ENCODE measurements around the gene COQ4. TPM values are rescaled to one million over a fixed set of nuclear protein-coding genes. Genes with fewer than 3 reads are reported as not detected.
A peak's percentile ranks its signal among the peaks of the same experiment; 100 is the strongest.

Gene COQ4
- total RNA-seq, 1 donor from 2014 or later, result 17.2 TPM

- H3K27ac ChIP-seq (ENCODE audit: low read depth, low read length), result no peak overlapping the region
- H3K9ac ChIP-seq (ENCODE audit: low read depth in 1 of 3, low read length in 3 of 3), result no peak overlapping the region
- H3K36me3 ChIP-seq (ENCODE audit: control insufficient read depth in 3 of 3, insufficient read depth in 3 of 3, low read length in 3 of 3), result peaks cover 15 to 20% (median 18%) of the 10 kb centered on the region in 3 donors
Observed at GRCh38 chr9:128358861-128359260, 36.2 kb downstream of the COQ4 start.

GRCh38 chr9:128360826-128361225, 38.2 kb downstream of the COQ4 start:
- Histone ChIP-seq H3K9ac (ENCODE audit: low read depth in 1 of 3, low read length in 3 of 3) (no peak overlapping the region), H3K4me3 (ENCODE audit: low read length in 3 of 3) (no peak overlapping the region), H3K4me1 (ENCODE audit: control insufficient read depth in 3 of 3, insufficient read depth in 3 of 3, low read length in 3 of 3) (peaks cover 18 to 22% (median 19%) of the 10 kb centered on the region in 3 donors), H3K27ac (ENCODE audit: low read depth, low read length) (no peak overlapping the region), H3K36me3 (ENCODE audit: control insufficient read depth in 3 of 3, insufficient read depth in 3 of 3, low read length in 3 of 3) (peaks cover 5 to 10% (median 5%) of the 10 kb centered on the region in 3 donors), H3K27me3 (ENCODE audit: control insufficient read depth in 3 of 3, insufficient read depth in 3 of 3, low read length in 3 of 3) (peaks cover 0 to 7% (median 4%) of the 10 kb centered on the region in 3 donors), H3K9me3 (ENCODE audit: control insufficient read depth in 3 of 3, low read length in 3 of 3) (no peaks in the 10 kb centered on the region)

More at GRCh38 chr9:128358861-128359260, 36.2 kb downstream of the COQ4 start:
- Histone ChIP-seq H3K9me3 (ENCODE audit: control insufficient read depth in 3 of 3, low read length in 3 of 3) (no peaks in the 10 kb centered on the region), H3K4me1 (ENCODE audit: control insufficient read depth in 3 of 3, insufficient read depth in 3 of 3, low read length in 3 of 3) (peaks cover 10 to 14% (median 11%) of the 10 kb centered on the region in 3 donors), H3K27me3 (ENCODE audit: control insufficient read depth in 3 of 3, insufficient read depth in 3 of 3, low read length in 3 of 3) (no peaks in the 10 kb centered on the region), H3K4me3 (ENCODE audit: low read length in 3 of 3) (no peak overlapping the region)

GRCh38 chr9:128361296-128361985, 38.8 kb downstream of the COQ4 start:
- Histone ChIP-seq H3K4me3 (ENCODE audit: low read length in 3 of 3) (peak overlapping the region; percentile 79 to 80 (median 79)), H3K9ac (ENCODE audit: low read depth in 1 of 3, low read length in 3 of 3) (peak overlapping the region; percentile 63 to 81 (median 69)), H3K27me3 (ENCODE audit: control insufficient read depth in 3 of 3, insufficient read depth in 3 of 3, low read length in 3 of 3) (peaks cover 0 to 8% (median 4%) of the 10 kb centered on the region in 3 donors), H3K27ac (ENCODE audit: low read depth, low read length) (peak overlapping the region; percentile 25), H3K9me3 (ENCODE audit: control insufficient read depth in 3 of 3, low read length in 3 of 3) (no peaks in the 10 kb centered on the region), H3K36me3 (ENCODE audit: control insufficient read depth in 3 of 3, insufficient read depth in 3 of 3, low read length in 3 of 3) (peaks cover 2 to 7% (median 4%) of the 10 kb centered on the region in 3 donors), H3K4me1 (ENCODE audit: control insufficient read depth in 3 of 3, insufficient read depth in 3 of 3, low read length in 3 of 3) (peaks cover 18 to 22% (median 19%) of the 10 kb centered on the region in 3 donors)

DNA sequence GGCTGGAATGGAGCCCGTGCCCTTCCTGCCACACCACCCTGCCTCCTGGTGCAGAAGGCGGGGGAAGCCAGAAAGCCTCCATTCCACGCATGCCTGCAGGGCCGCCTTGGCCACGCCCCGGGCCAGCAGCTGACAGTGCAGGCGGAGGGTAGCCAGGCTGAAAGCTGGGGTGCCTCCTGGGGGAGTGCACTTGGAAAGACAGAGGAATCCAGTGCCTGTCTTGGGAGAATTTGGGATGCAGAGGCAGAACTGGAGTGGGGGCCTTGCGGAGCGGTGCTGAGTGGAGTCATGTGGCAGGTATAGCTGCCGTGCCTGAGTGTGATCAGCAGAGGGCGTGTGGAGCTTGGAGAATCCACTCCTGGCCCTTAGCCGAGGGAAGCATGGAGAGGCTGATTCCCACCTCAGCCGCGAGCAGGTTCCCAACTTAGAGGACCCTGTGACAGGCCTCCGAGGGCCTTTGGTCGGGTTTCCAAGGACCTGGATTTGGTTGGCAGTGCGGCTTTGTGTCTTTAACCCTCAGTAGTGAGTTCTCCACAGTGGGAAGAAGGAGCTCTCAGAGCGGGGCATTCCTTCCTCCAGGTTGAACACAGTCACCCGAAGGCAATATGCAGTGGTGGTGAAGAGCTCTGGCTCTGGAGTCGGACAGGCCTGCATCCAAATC, 39.5 kb downstream of the COQ4 start:
- peak overlapping the region; percentile 63 to 81 (median 69) for H3K9ac ChIP-seq (ENCODE audit: low read depth in 1 of 3, low read length in 3 of 3)
- H3K27ac ChIP-seq (ENCODE audit: low read depth, low read length), result peak overlapping the region; percentile 25
- H3K9me3 ChIP-seq (ENCODE audit: control insufficient read depth in 3 of 3, low read length in 3 of 3), result no peaks in the 10 kb centered on the region
- peak overlapping the region; percentile 79 to 80 (median 79) for H3K4me3 ChIP-seq (ENCODE audit: low read length in 3 of 3)
- peaks cover 2 to 7% (median 4%) of the 10 kb centered on the region in 3 donors for H3K36me3 ChIP-seq (ENCODE audit: control insufficient read depth in 3 of 3, insufficient read depth in 3 of 3, low read length in 3 of 3)
- peaks cover 0 to 8% (median 4%) of the 10 kb centered on the region in 3 donors for H3K27me3 ChIP-seq (ENCODE audit: control insufficient read depth in 3 of 3, insufficient read depth in 3 of 3, low read length in 3 of 3)
- peaks cover 18 to 22% (median 19%) of the 10 kb centered on the region in 3 donors for H3K4me1 ChIP-seq (ENCODE audit: control insufficient read depth in 3 of 3, insufficient read depth in 3 of 3, low read length in 3 of 3)

DNA sequence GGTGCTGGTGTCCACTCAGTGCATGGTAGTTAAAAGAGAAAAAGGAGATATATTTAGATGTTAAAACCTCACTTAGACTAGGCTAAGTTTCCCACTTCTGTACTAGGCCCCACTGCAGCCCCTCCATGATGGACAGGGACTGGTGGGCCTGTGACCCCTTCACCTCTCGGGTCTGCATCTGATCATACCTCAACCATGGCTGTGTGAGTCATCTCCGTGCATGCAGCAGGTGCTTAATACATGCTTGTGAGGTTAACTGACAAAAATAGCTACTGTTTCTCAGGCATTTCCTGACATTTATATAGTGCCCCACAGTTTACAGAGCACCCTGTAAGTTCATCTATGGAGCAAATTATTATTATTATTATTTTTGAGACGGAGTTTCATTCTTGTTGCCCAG, 40.1 kb downstream of the COQ4 start:
- H3K36me3 ChIP-seq (ENCODE audit: control insufficient read depth in 3 of 3, insufficient read depth in 3 of 3, low read length in 3 of 3), result peaks cover 0 to 4% (median under 1%) of the 10 kb centered on the region in 3 donors
- H3K27me3 ChIP-seq (ENCODE audit: control insufficient read depth in 3 of 3, insufficient read depth in 3 of 3, low read length in 3 of 3), result peaks cover 0 to 8% (median 4%) of the 10 kb centered on the region in 3 donors
- H3K27ac ChIP-seq (ENCODE audit: low read depth, low read length), result no peak overlapping the region
- no peak overlapping the region for H3K9ac ChIP-seq (ENCODE audit: low read depth in 1 of 3, low read length in 3 of 3)
- H3K9me3 ChIP-seq (ENCODE audit: control insufficient read depth in 3 of 3, low read length in 3 of 3), result no peaks in the 10 kb centered on the region
- H3K4me3 ChIP-seq (ENCODE audit: low read length in 3 of 3), result no peak overlapping the region
- peaks cover 18 to 22% (median 19%) of the 10 kb centered on the region in 3 donors for H3K4me1 ChIP-seq (ENCODE audit: control insufficient read depth in 3 of 3, insufficient read depth in 3 of 3, low read length in 3 of 3)

- Histone ChIP-seq H3K4me1 (ENCODE audit: control insufficient read depth in 3 of 3, insufficient read depth in 3 of 3, low read length in 3 of 3) (peaks cover 22 to 27% (median 23%) of the 10 kb centered on the region in 3 donors), H3K27ac (ENCODE audit: low read depth, low read length) (no peak overlapping the region), H3K9me3 (ENCODE audit: control insufficient read depth in 3 of 3, low read length in 3 of 3) (no peaks in the 10 kb centered on the region), H3K36me3 (ENCODE audit: control insufficient read depth in 3 of 3, insufficient read depth in 3 of 3, low read length in 3 of 3) (no peaks in the 10 kb centered on the region), H3K27me3 (ENCODE audit: control insufficient read depth in 3 of 3, insufficient read depth in 3 of 3, low read length in 3 of 3) (peaks cover 0 to 8% (median 4%) of the 10 kb centered on the region in 3 donors), H3K4me3 (ENCODE audit: low read length in 3 of 3) (no peak overlapping the region), H3K9ac (ENCODE audit: low read depth in 1 of 3, low read length in 3 of 3) (peak overlapping the region in 1 of 3 donors; percentile 72)
Observed at GRCh38 chr9:128365525-128365924, 42.9 kb downstream of the COQ4 start.

GRCh38 chr9:128369024-128369706, 46.5 kb downstream of the COQ4 start:
- H3K27ac ChIP-seq (ENCODE audit: low read depth, low read length), result no peak overlapping the region
- H3K9me3 ChIP-seq (ENCODE audit: control insufficient read depth in 3 of 3, low read length in 3 of 3), result no peaks in the 10 kb centered on the region
- H3K36me3 ChIP-seq (ENCODE audit: control insufficient read depth in 3 of 3, insufficient read depth in 3 of 3, low read length in 3 of 3), result peaks cover 2 to 9% (median 5%) of the 10 kb centered on the region in 3 donors
- H3K9ac ChIP-seq (ENCODE audit: low read depth in 1 of 3, low read length in 3 of 3), result no peak overlapping the region
- no peak overlapping the region for H3K4me3 ChIP-seq (ENCODE audit: low read length in 3 of 3)
- peaks cover 20 to 31% (median 25%) of the 10 kb centered on the region in 3 donors for H3K4me1 ChIP-seq (ENCODE audit: control insufficient read depth in 3 of 3, insufficient read depth in 3 of 3, low read length in 3 of 3)
- peaks cover 0 to 8% (median 4%) of the 10 kb centered on the region in 3 donors for H3K27me3 ChIP-seq (ENCODE audit: control insufficient read depth in 3 of 3, insufficient read depth in 3 of 3, low read length in 3 of 3)

DNA sequence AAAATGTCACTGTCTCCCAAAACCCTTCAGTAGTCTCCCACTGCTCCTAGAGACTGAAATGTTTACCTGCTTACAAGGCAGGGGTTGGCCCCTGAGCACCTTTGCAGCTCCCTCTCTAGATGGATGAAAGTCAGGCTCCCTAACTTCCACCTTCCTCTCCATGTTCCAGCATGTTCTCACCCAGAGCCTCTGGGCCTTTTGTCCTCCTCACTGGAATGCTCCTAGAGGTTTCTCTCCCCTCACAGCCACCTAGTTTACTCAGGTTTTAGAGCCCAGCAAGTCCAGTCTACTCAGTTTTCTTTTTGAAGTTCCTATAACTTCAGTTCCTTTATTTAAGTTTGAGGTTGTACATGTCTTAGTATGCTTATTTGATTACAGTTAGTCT, 47.7 kb downstream of the COQ4 start:
- H3K27me3 ChIP-seq (ENCODE audit: control insufficient read depth in 3 of 3, insufficient read depth in 3 of 3, low read length in 3 of 3), result peaks cover 0 to 5% (median 3%) of the 10 kb centered on the region in 3 donors
- H3K9me3 ChIP-seq (ENCODE audit: control insufficient read depth in 3 of 3, low read length in 3 of 3), result no peaks in the 10 kb centered on the region
- H3K4me1 ChIP-seq (ENCODE audit: control insufficient read depth in 3 of 3, insufficient read depth in 3 of 3, low read length in 3 of 3), result peaks cover 16 to 26% (median 17%) of the 10 kb centered on the region in 3 donors
- H3K27ac ChIP-seq (ENCODE audit: low read depth, low read length), result peak overlapping the region; percentile 92
- H3K4me3 ChIP-seq (ENCODE audit: low read length in 3 of 3), result peak overlapping the region; percentile 91 to 100 (median 100)
- peak overlapping the region; percentile 87 to 98 (median 97) for H3K9ac ChIP-seq (ENCODE audit: low read depth in 1 of 3, low read length in 3 of 3)
- H3K36me3 ChIP-seq (ENCODE audit: control insufficient read depth in 3 of 3, insufficient read depth in 3 of 3, low read length in 3 of 3), result peaks cover 5 to 9% (median 9%) of the 10 kb centered on the region in 3 donors

- Histone ChIP-seq H3K4me3 (ENCODE audit: low read length in 3 of 3) (peak within 1 kb of the TSS; percentile 100), H3K27me3 (ENCODE audit: control insufficient read depth in 3 of 3, insufficient read depth in 3 of 3, low read length in 3 of 3) (no peaks in the 10 kb centered on the region), H3K4me1 (ENCODE audit: control insufficient read depth in 3 of 3, insufficient read depth in 3 of 3, low read length in 3 of 3) (peaks cover 13 to 23% (median 16%) of the 10 kb centered on the region in 3 donors), H3K36me3 (ENCODE audit: control insufficient read depth in 3 of 3, insufficient read depth in 3 of 3, low read length in 3 of 3) (peaks cover 7 to 9% (median 9%) of the 10 kb centered on the region in 3 donors), H3K9me3 (ENCODE audit: control insufficient read depth in 3 of 3, low read length in 3 of 3) (no peaks in the 10 kb centered on the region), H3K27ac (ENCODE audit: low read depth, low read length) (peak within 1 kb of the TSS; percentile 92), H3K9ac (ENCODE audit: low read depth in 1 of 3, low read length in 3 of 3) (peak within 1 kb of the TSS; percentile 87 to 99 (median 97))
Observed at GRCh38 chr9:128370752-128371629, 48.4 kb downstream of the COQ4 start, which contains the start of gene URM1. Gene URM1, plus strand, starts transcription at chr9:128371374. Its CDS starts 7 bp downstream, at chr9:128371381.

Data from skeletal muscle tissue (tissue), 4 donors.